ENCODE measurements around the gene BRF1. TPM values are rescaled to one million over a fixed set of nuclear protein-coding genes. Genes with fewer than 3 reads are reported as not detected.
"Not testable (repeated sequence)": the region's sequence is repeated elsewhere in the genome, so short reads cannot be mapped to it uniquely, and the experiment has no call there.

Gene BRF1
- total and polyA plus RNA-seq, 2 of the 8 experiments (the other 6 are each of a cell fraction or from before 2014, with no cell fraction given) = 7.7 to 18.3 TPM

DNA sequence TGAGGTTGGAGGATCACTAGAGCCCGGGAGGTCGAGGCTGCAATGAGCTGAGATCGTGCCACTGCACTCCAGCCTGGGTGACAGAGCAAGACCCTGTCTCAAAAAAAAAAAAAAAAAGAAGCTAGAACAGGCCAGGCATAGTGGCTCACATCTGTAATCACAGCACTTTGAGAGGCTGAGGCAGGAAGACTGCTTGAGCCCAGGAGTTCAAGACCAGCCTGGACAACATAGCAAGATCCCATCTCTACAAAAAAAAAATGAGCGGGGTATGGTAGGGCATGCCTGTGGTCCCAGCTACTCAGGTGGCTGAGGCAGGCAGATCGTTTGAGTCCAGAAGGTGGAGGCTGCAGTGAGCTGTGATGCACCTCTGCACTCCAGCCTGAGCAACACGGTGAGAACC, 11.9 kb downstream of the BRF1 start:
- H3K9me3 ChIP-seq (ENCODE audit: insufficient read depth in 2 of 2, low read depth in 1 of 2, low read length in 1 of 2); H3K79me2 ChIP-seq (ENCODE audit: control insufficient read depth in 1 of 2, insufficient read depth in 2 of 2, low read length in 2 of 2); FAIRE-seq: not testable (repeated sequence)

More for the DNA sequence above, 11.9 kb downstream of the BRF1 start:
- H3K9ac ChIP-seq (replicated peaks in 1 of 4; ENCODE audit: extremely low read depth in 1 of 4, low read depth in 3 of 4, low read length in 3 of 4); DNase-seq (ENCODE audit: low read depth in 1 of 2, low spot score in 2 of 2); H3K4ac ChIP-seq (replicated peaks; ENCODE audit: insufficient read length, low read depth, low read length); H3K18ac ChIP-seq (ENCODE audit: extremely low read depth, low read length); H3K23ac ChIP-seq (ENCODE audit: insufficient read length); H2BK12ac ChIP-seq (ENCODE audit: low read depth, low read length); H2BK20ac ChIP-seq (ENCODE audit: low read length); H3K27ac ChIP-seq (ENCODE audit: low read depth, low read length); H2BK5ac ChIP-seq (ENCODE audit: low read depth, low read length); H3K4me3 ChIP-seq (ENCODE audit: extremely low read depth in 1 of 4, insufficient read depth in 2 of 4, low read depth in 3 of 4, low read length in 4 of 4); H3K56ac ChIP-seq (replicated peaks; ENCODE audit: insufficient read length, low read depth, low read length); H3K14ac ChIP-seq (ENCODE audit: insufficient read length); H2BK15ac ChIP-seq (ENCODE audit: low read length); H2BK120ac ChIP-seq (replicated peaks; ENCODE audit: low read depth, low read length); H3K36me3 ChIP-seq (ENCODE audit: control insufficient read depth in 2 of 4, insufficient read depth in 4 of 4, low read length in 3 of 4); H3K23me2 ChIP-seq (ENCODE audit: low read depth, low read length); H2AFZ ChIP-seq (ENCODE audit: low read length); H4K8ac ChIP-seq (ENCODE audit: extremely low read depth, insufficient read depth, low read length); H2AK5ac ChIP-seq (ENCODE audit: low read depth, low read length); H3K4me1 ChIP-seq (replicated peaks in 1 of 4; ENCODE audit: control insufficient read depth in 3 of 4, insufficient read depth in 4 of 4, low read length in 3 of 4); H4K91ac ChIP-seq (replicated peaks; ENCODE audit: insufficient read length, low read length); H3K4me2 ChIP-seq (ENCODE audit: insufficient read depth in 1 of 2, low read depth in 2 of 2, low read length in 2 of 2); H4K5ac ChIP-seq (ENCODE audit: insufficient read length, low read depth, low read length); H3K27me3 ChIP-seq (replicated peaks in 1 of 4; ENCODE audit: control insufficient read depth in 3 of 4, extremely low read depth in 1 of 4, insufficient read depth in 3 of 4, low read length in 3 of 4): not testable (repeated sequence)
- Histone ChIP-seq H3K79me1 (ENCODE audit: low read depth, low read length) (peaks cover 14% of the 10 kb centered on the region), H4K20me1 (replicated peaks in 1 of 2; ENCODE audit: control insufficient read depth in 1 of 2, insufficient read depth in 2 of 2, low read length in 2 of 2) (peaks cover 4 to 18% of the 10 kb centered on the region in 2 experiments)
- 93% methylated on average over 6 of the region's 6 CpGs; no CpG with 5 or more reads in 1 of the 2 experiments for WGBS, 2 experiments (ENCODE audit: extremely low coverage in 1 of 2, insufficient coverage in 1 of 2, insufficient read length in 1 of 2, insufficient replicate concordance in 2 of 2, low coverage in 1 of 2, low lambda C conversion rate in 2 of 2, missing lambda C conversion rate in 1 of 2)
- ChIA-PET POLR2A (ENCODE audit: partially characterized antibody) (interaction anchor here (0.7 kb wide), 1 partner anchor 35 kb away, joined by 4 read pairs; no protein-coding TSS in a partner anchor), CTCF (ENCODE audit: partially characterized antibody) (interaction anchor here (0.6 to 2.1 kb wide), 17 partner anchors 9 to 152 kb away, joined by 3 to 6 read pairs (median 4); no protein-coding TSS in a partner anchor)
